ENCODE results near the gene TRIM54. TPM values are rescaled to one million over a fixed set of nuclear protein-coding genes. Genes with fewer than 3 reads are reported as not detected.
"Not testable (repeated sequence)": the region's sequence is repeated elsewhere in the genome, so short reads cannot be mapped to it uniquely, and the experiment has no call there.

Gene TRIM54
- total RNA-seq, 2 donors from 2014 or later, result 0.36 TPM; not detected in 1

GRCh38 chr2:27280826-27281225 lies 1.4 kb upstream of the TRIM54 start:
- H3K4me1 Mint-ChIP-seq (ENCODE audit: low read depth), result peaks cover 12% of the 10 kb centered on the region
- no peak for DNase-seq
- peaks cover 49% of the 10 kb centered on the region for H3K27me3 Mint-ChIP-seq (ENCODE audit: low read depth)
- no peak for ATAC-seq (replicated peaks in 1 of 2)
- no peaks in the 10 kb centered on the region for H3K36me3 Mint-ChIP-seq (ENCODE audit: insufficient read depth in 2 of 2)
- no peak overlapping the region for H3K4me3 Mint-ChIP-seq
- no peaks in the 10 kb centered on the region for H3K9me3 Mint-ChIP-seq
- no peak overlapping the region for H3K27ac Mint-ChIP-seq

- H3K36me3 Mint-ChIP-seq (ENCODE audit: insufficient read depth in 2 of 2), result no peaks in the 10 kb centered on the region
- ATAC-seq (replicated peaks in 1 of 2), result no peak
- no peaks in the 10 kb centered on the region for H3K9me3 Mint-ChIP-seq
- peaks cover 12% of the 10 kb centered on the region for H3K4me1 Mint-ChIP-seq (ENCODE audit: low read depth)
- no peak for DNase-seq
- H3K27ac Mint-ChIP-seq, result no peak overlapping the region
- peaks cover 53% of the 10 kb centered on the region for H3K27me3 Mint-ChIP-seq (ENCODE audit: low read depth)
- no peak overlapping the region for H3K4me3 Mint-ChIP-seq
These were observed 787 bp upstream of the TRIM54 start for GRCh38 chr2:27281442-27281841.

GRCh38 chr2:27282892-27283291 lies 663 bp downstream of the TRIM54 start:
- H3K36me3 Mint-ChIP-seq (ENCODE audit: insufficient read depth in 2 of 2), result no peaks in the 10 kb centered on the region
- H3K9me3 Mint-ChIP-seq, result no peaks in the 10 kb centered on the region
- ATAC-seq (replicated peaks in 1 of 2) (no peak), DNase-seq (no peak)
- H3K27me3 Mint-ChIP-seq (ENCODE audit: low read depth), result peaks cover 50% of the 10 kb centered on the region
- H3K27ac Mint-ChIP-seq, result no peak overlapping the region
- peaks cover 12% of the 10 kb centered on the region for H3K4me1 Mint-ChIP-seq (ENCODE audit: low read depth)
- no peak overlapping the region for H3K4me3 Mint-ChIP-seq

- Mint-ChIP-seq H3K27me3 (ENCODE audit: low read depth) (peaks cover 50% of the 10 kb centered on the region), H3K27ac (no peak overlapping the region), H3K36me3 (ENCODE audit: insufficient read depth in 2 of 2) (no peaks in the 10 kb centered on the region), H3K4me3 (no peak overlapping the region), H3K9me3 (no peaks in the 10 kb centered on the region), H3K4me1 (ENCODE audit: low read depth) (peaks cover 1% of the 10 kb centered on the region)
- no peak for DNase-seq
- ATAC-seq (replicated peaks in 1 of 2), result no peak
These were observed 2.8 kb downstream of the TRIM54 start for GRCh38 chr2:27284996-27285395.

- no peak overlapping the region for H3K27ac Mint-ChIP-seq
- H3K4me1 Mint-ChIP-seq (ENCODE audit: low read depth), result no peaks in the 10 kb centered on the region
- ATAC-seq (replicated peaks in 1 of 2) (no peak), DNase-seq (no peak)
- peaks cover 50% of the 10 kb centered on the region for H3K27me3 Mint-ChIP-seq (ENCODE audit: low read depth)
- no peaks in the 10 kb centered on the region for H3K36me3 Mint-ChIP-seq (ENCODE audit: insufficient read depth in 2 of 2)
- H3K4me3 Mint-ChIP-seq, result no peak overlapping the region
- no peaks in the 10 kb centered on the region for H3K9me3 Mint-ChIP-seq
These were observed 3.3 kb downstream of the TRIM54 start for GRCh38 chr2:27285481-27285880.

- Mint-ChIP-seq H3K36me3 (ENCODE audit: insufficient read depth in 2 of 2) (no peaks in the 10 kb centered on the region), H3K27me3 (ENCODE audit: low read depth) (peaks cover 43% of the 10 kb centered on the region), H3K27ac (no peak overlapping the region), H3K9me3 (no peaks in the 10 kb centered on the region), H3K4me3 (no peak overlapping the region), H3K4me1 (ENCODE audit: low read depth) (no peaks in the 10 kb centered on the region)
- ATAC-seq (replicated peaks in 1 of 2), result no peak
- DNase-seq, result no peak
These were observed 6.4 kb downstream of the TRIM54 start for GRCh38 chr2:27288610-27289009.

DNA sequence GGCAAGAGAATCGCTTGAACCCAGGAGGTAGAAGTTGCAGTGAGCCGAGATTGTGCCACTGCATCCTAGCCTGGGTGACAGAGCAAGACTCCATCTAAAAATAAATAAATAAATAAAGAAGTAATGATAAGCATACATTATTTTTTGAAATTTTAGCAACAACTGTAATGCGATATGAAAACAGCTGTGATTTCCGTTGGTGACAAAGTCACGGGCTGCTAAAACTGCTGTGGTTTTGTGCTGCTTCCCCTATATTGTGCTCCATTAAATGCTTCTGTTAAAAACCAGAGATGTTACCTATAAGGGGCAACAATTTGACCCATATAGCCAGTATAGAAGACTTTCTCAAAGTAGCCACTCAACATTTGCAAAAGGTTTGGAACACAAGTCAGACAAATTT lies 8.3 kb downstream of the TRIM54 start:
- Mint-ChIP-seq H3K4me3 (no peak overlapping the region), H3K9me3 (no peaks in the 10 kb centered on the region), H3K27me3 (ENCODE audit: low read depth) (peaks cover 29% of the 10 kb centered on the region), H3K36me3 (ENCODE audit: insufficient read depth in 2 of 2) (no peaks in the 10 kb centered on the region), H3K27ac (no peak overlapping the region), H3K4me1 (ENCODE audit: low read depth) (no peaks in the 10 kb centered on the region)
- ATAC-seq (replicated peaks in 1 of 2) (no peak), DNase-seq (no peak)

- H3K4me1 Mint-ChIP-seq (ENCODE audit: low read depth), result no peaks in the 10 kb centered on the region
- H3K27ac Mint-ChIP-seq, result no peak overlapping the region
- ATAC-seq (replicated peaks in 1 of 2), result no peak
- H3K9me3 Mint-ChIP-seq, result no peaks in the 10 kb centered on the region
- no peaks in the 10 kb centered on the region for H3K36me3 Mint-ChIP-seq (ENCODE audit: insufficient read depth in 2 of 2)
- H3K27me3 Mint-ChIP-seq (ENCODE audit: low read depth), result peaks cover 21% of the 10 kb centered on the region
- no peak overlapping the region for H3K4me3 Mint-ChIP-seq
- no peak for DNase-seq
These were observed 9.6 kb downstream of the TRIM54 start for GRCh38 chr2:27291865-27292264.

- Mint-ChIP-seq H3K27ac (no peak overlapping the region), H3K36me3 (ENCODE audit: insufficient read depth in 2 of 2) (no peaks in the 10 kb centered on the region), H3K9me3 (no peaks in the 10 kb centered on the region), H3K4me1 (ENCODE audit: low read depth) (no peaks in the 10 kb centered on the region), H3K4me3 (no peak overlapping the region), H3K27me3 (ENCODE audit: low read depth) (peaks cover 15% of the 10 kb centered on the region)
- no peak for DNase-seq
- no peak for ATAC-seq (replicated peaks in 1 of 2)
These were observed 12.7 kb downstream of the TRIM54 start for GRCh38 chr2:27294928-27295327.

- Mint-ChIP-seq H3K4me3 (no peak overlapping the region), H3K27ac (no peak overlapping the region), H3K36me3 (ENCODE audit: insufficient read depth in 2 of 2) (no peaks in the 10 kb centered on the region), H3K9me3 (no peaks in the 10 kb centered on the region), H3K27me3 (ENCODE audit: low read depth) (peaks cover 15% of the 10 kb centered on the region), H3K4me1 (ENCODE audit: low read depth) (no peaks in the 10 kb centered on the region)
- no peak for ATAC-seq (replicated peaks in 1 of 2)
- DNase-seq, result no peak
These were observed 14.3 kb downstream of the TRIM54 start for GRCh38 chr2:27296481-27296880.

GRCh38 chr2:27297195-27297594 lies 15.0 kb downstream of the TRIM54 start:
- H3K4me1 Mint-ChIP-seq (ENCODE audit: low read depth), result no peaks in the 10 kb centered on the region
- DNase-seq (no peak), ATAC-seq (replicated peaks in 1 of 2) (no peak)
- H3K36me3 Mint-ChIP-seq (ENCODE audit: insufficient read depth in 2 of 2), result no peaks in the 10 kb centered on the region
- H3K27ac Mint-ChIP-seq, result no peak overlapping the region
- no peaks in the 10 kb centered on the region for H3K9me3 Mint-ChIP-seq
- H3K27me3 Mint-ChIP-seq (ENCODE audit: low read depth), result peaks cover 8% of the 10 kb centered on the region
- H3K4me3 Mint-ChIP-seq, result no peak overlapping the region

DNA sequence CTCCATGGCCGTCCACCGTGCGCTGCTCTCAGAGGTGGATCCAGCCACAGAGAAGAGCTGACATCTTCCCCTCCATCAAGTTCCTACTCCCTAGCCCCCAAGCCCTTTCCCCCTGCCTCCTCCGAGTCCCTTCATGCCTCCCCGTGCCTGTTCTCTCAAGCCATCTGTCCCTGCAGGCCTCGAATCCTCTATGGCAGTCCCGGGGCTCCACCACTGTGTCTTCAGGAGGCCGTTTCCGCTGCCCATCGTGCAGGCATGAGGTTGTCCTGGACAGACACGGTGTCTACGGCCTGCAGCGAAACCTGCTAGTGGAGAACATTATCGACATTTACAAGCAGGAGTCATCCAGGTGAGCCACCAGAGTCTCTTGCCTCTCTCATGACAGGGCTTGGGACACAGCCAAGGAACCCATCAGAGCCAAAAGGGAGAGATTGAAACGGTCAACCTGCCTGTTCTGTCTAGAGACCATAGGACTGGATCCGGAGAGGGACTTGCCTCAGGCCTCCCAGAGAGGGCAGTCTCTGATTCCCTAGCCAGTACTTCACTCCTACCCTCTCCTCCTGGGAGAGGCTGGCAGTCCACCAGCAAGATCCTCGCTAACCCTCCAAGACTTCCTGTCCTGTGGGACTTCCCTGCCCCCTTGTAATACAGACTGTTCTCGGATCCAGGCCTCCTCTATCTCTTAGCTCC lies 16.3 kb downstream of the TRIM54 start:
- no peak overlapping the region for H3K4me3 Mint-ChIP-seq
- no peak for ATAC-seq (replicated peaks in 1 of 2)
- H3K36me3 Mint-ChIP-seq (ENCODE audit: insufficient read depth in 2 of 2), result no peaks in the 10 kb centered on the region
- no peaks in the 10 kb centered on the region for H3K9me3 Mint-ChIP-seq
- DNase-seq, result no peak
- H3K4me1 Mint-ChIP-seq (ENCODE audit: low read depth), result peaks cover 6% of the 10 kb centered on the region
- no peak overlapping the region for H3K27ac Mint-ChIP-seq
- no peaks in the 10 kb centered on the region for H3K27me3 Mint-ChIP-seq (ENCODE audit: low read depth)

DNA sequence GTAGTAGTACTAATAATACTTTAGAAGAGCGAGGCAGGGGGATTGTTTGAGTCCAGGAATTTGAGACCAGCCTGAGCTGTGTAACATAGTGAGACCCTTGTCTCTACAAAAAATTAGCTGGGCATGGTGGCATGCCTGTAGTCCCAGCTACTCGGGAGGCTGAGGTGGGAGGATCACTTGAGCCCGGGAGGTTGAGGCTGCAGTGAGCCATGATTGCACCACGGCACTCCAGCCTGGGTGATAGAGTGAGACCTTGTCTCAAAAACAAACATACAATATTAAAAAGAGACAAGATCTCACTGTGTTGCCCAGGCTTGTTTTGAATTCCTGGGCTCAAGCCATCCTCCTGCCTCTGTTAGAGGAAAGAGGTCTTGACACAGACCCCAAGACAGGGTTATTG lies 18.4 kb downstream of the TRIM54 start:
- H3K27me3 Mint-ChIP-seq (ENCODE audit: low read depth), result peaks cover 16% of the 10 kb centered on the region
- not testable (repeated sequence) for H3K27ac Mint-ChIP-seq; H3K4me1 Mint-ChIP-seq (ENCODE audit: low read depth); H3K9me3 Mint-ChIP-seq; DNase-seq; H3K36me3 Mint-ChIP-seq (ENCODE audit: insufficient read depth in 2 of 2); ATAC-seq (replicated peaks in 1 of 2); H3K4me3 Mint-ChIP-seq

All from activated T-cell treated with anti-CD3 and anti-CD28 coated beads, Interleukin-2, amount 50 U/mL, for 72 hours (primary cell).